ENCODE measurements around the gene ANAPC13.

DNA sequence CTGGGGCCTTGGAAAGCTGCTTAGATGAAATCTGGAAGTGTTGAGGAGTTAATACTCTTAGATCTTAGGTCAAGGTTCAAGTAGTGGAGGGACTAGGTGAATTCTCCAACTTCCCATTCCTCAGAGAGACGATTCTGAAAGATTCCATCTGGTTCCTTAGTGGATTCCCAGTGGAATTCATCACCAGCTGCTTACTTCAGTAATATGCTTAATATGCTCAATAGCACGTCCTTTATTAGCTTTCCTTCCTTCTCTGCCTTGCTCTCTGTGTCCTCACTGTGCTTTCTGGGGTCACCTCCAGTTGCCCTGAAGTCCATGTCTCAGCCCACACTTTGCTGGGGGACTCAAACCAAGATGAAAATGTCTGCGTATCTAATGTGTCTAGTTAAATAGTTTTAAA, 31.1 kb upstream of the ANAPC13 start:
- TF ChIP-seq, protein P1, sequence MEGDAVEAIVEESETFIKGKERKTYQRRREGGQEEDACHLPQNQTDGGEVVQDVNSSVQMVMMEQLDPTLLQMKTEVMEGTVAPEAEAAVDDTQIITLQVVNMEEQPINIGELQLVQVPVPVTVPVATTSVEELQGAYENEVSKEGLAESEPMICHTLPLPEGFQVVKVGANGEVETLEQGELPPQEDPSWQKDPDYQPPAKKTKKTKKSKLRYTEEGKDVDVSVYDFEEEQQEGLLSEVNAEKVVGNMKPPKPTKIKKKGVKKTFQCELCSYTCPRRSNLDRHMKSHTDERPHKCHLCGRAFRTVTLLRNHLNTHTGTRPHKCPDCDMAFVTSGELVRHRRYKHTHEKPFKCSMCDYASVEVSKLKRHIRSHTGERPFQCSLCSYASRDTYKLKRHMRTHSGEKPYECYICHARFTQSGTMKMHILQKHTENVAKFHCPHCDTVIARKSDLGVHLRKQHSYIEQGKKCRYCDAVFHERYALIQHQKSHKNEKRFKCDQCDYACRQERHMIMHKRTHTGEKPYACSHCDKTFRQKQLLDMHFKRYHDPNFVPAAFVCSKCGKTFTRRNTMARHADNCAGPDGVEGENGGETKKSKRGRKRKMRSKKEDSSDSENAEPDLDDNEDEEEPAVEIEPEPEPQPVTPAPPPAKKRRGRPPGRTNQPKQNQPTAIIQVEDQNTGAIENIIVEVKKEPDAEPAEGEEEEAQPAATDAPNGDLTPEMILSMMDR (IDR thresholded peaks at IDR 0.05; ENCODE audit: insufficient read depth, low read length, poor library complexity, severe bottlenecking) = no peak
- no peak for TF ChIP-seq EZH2phosphoT487 (conservative IDR thresholded peaks at IDR 0.05; ENCODE audit: low read length)
